H1 (cell line): ENCODE results near the gene PSMB3. TPM values are rescaled to one million over a fixed set of nuclear protein-coding genes. Genes with fewer than 3 reads are reported as not detected.
A peak's percentile ranks its signal among the peaks of the same experiment; 100 is the strongest.

Experiments
- CTCF ChIA-PET: fragments of 300-600 bp; sonication (Branson Sonifier 250); formaldehyde crosslinking; loops from one replicate; lab custom pipeline; 2021; ENCODE audit not compliant: partially characterized antibody; lab: Charles Lee
- POLR2A ChIA-PET: fragments of 300-600 bp; sonication (Branson Sonifier 250); formaldehyde crosslinking; loops from one replicate; lab custom pipeline; 2021; ENCODE audit warnings: inconsistent platforms; ENCODE audit not compliant: partially characterized antibody; lab: Charles Lee
- DNase-seq, 2 experiments: peaks; one replicate each; pipeline versions ENCODE4 v3.0.0 to v3.0.0-alpha.2; 2010 to 2022; ENCODE audit warnings: low spot score in 2 of 2, low read depth in 1 of 2, mixed read lengths in 1 of 2
- FAIRE-seq: peaks from 2 replicates; lab custom pipeline; 2011; peaks lifted over from hg19 to GRCh38; lab: Jason Lieb, UNC
- H2AFZ ChIP-seq: 2 replicates; pipeline ENCODE4 v1.8.1; 2012; ENCODE audit warnings: low read length, inconsistent platforms
- H2AK5ac ChIP-seq: 2 replicates; pipeline ENCODE4 v1.6.1; 2013; ENCODE audit warnings: low read depth, low read length
- H2BK120ac ChIP-seq: replicated peaks from 2 replicates; pipeline ENCODE3; 2013; ENCODE audit warnings: low read depth, low read length, inconsistent platforms
- H2BK12ac ChIP-seq: 2 replicates; pipeline ENCODE4 v1.6.1; 2013; ENCODE audit warnings: low read depth, low read length
- H2BK15ac ChIP-seq: 2 replicates; pipeline ENCODE4 v1.6.1; 2013; ENCODE audit warnings: low read length
- H2BK20ac ChIP-seq: 2 replicates; pipeline ENCODE4 v1.6.1; 2013; ENCODE audit warnings: low read length
- H2BK5ac ChIP-seq: 2 replicates; pipeline ENCODE4 v1.6.1; 2013; ENCODE audit warnings: low read depth, low read length
- H3K14ac ChIP-seq: 2 replicates; pipeline ENCODE4 v1.6.1; 2013; ENCODE audit warnings: inconsistent platforms; ENCODE audit not compliant: insufficient read length
- H3K18ac ChIP-seq: 2 replicates; pipeline ENCODE4 v1.6.1; 2013; ENCODE audit warnings: low read length; ENCODE audit errors: extremely low read depth
- H3K23ac ChIP-seq: 2 replicates; pipeline ENCODE4 v1.6.1; 2013; ENCODE audit warnings: inconsistent platforms; ENCODE audit not compliant: insufficient read length
- H3K23me2 ChIP-seq: 2 replicates; pipeline ENCODE4 v1.6.1; 2013; ENCODE audit warnings: low read depth, low read length
- H3K27ac ChIP-seq: 2 replicates; pipeline ENCODE4 v1.6.1; 2011; ENCODE audit warnings: low read depth, low read length, inconsistent platforms
- H3K27me3 ChIP-seq, 4 experiments: replicated peaks in 1 of 4; 1 replicate in 1 of 4; 2 replicates in 3 of 4; pipeline versions ENCODE4 v1.6.1 to v1.8.1; 2011 to 2013; ENCODE audit warnings: low read length in 3 of 4, mild to moderate bottlenecking in 3 of 4, inconsistent platforms in 2 of 4, mixed read lengths in 2 of 4, moderate library complexity in 1 of 4; ENCODE audit not compliant: control insufficient read depth in 3 of 4, insufficient read depth in 3 of 4; ENCODE audit errors: extremely low read depth in 1 of 4
- H3K36me3 ChIP-seq, 4 experiments: 2 replicates each; pipeline versions ENCODE4 v1.6.1 to v1.8.1; 2011 to 2013; ENCODE audit warnings: mild to moderate bottlenecking in 4 of 4, low read length in 3 of 4, moderate library complexity in 2 of 4, control low read depth in 1 of 4, inconsistent platforms in 1 of 4; ENCODE audit not compliant: insufficient read depth in 4 of 4, control insufficient read depth in 2 of 4
- H3K4ac ChIP-seq: replicated peaks from 2 replicates; pipeline ENCODE3; 2013; ENCODE audit warnings: low read length, low read depth, mixed read lengths, inconsistent platforms; ENCODE audit not compliant: insufficient read length
- H3K4me1 ChIP-seq, 4 experiments: replicated peaks in 1 of 4; 1 replicate in 1 of 4; 2 replicates in 3 of 4; pipeline versions ENCODE4 v1.6.1 to v1.8.1; 2011 to 2013; ENCODE audit warnings: low read length in 3 of 4, inconsistent platforms in 2 of 4, mixed read lengths in 1 of 4; ENCODE audit not compliant: insufficient read depth in 4 of 4, control insufficient read depth in 3 of 4
- H3K4me2 ChIP-seq, 2 experiments: 2 replicates each; pipeline versions ENCODE4 v1.6.1 to v1.8.1; 2011 to 2013; ENCODE audit warnings: low read depth in 2 of 2, low read length in 2 of 2, control low read depth in 1 of 2, inconsistent platforms in 1 of 2, mild to moderate bottlenecking in 1 of 2; ENCODE audit not compliant: insufficient read depth in 1 of 2
- H3K4me3 ChIP-seq, 4 experiments: fragments of 200-600, 300-600 bp in 1 of 4; sonication (generic), shearing (Covaris generic), sonication (Bioruptor Twin) in 1 of 4; 2 replicates each; pipeline versions ENCODE4 v1.5.1 to v1.8.1; 2011 to 2016; ENCODE audit warnings: low read length in 4 of 4, low read depth in 3 of 4, control low read depth in 2 of 4, inconsistent platforms in 2 of 4, mild to moderate bottlenecking in 2 of 4, mixed read lengths in 1 of 4, moderate library complexity in 1 of 4; ENCODE audit not compliant: insufficient read depth in 2 of 4; ENCODE audit errors: extremely low read depth in 1 of 4
- H3K56ac ChIP-seq: replicated peaks from 2 replicates; pipeline ENCODE3; 2013; ENCODE audit warnings: low read depth, mild to moderate bottlenecking, mixed read lengths, low read length, inconsistent platforms; ENCODE audit not compliant: insufficient read length
- H3K79me1 ChIP-seq: 2 replicates; pipeline ENCODE4 v1.6.1; 2013; ENCODE audit warnings: low read depth, low read length, control low read depth
- H3K79me2 ChIP-seq, 2 experiments: 2 replicates each; pipeline versions ENCODE4 v1.6.1 to v1.8.1; 2012 to 2013; ENCODE audit warnings: low read length in 2 of 2, mild to moderate bottlenecking in 2 of 2, inconsistent platforms in 1 of 2; ENCODE audit not compliant: insufficient read depth in 2 of 2, control insufficient read depth in 1 of 2
- H3K9ac ChIP-seq, 4 experiments: replicated peaks in 1 of 4; 1 replicate in 1 of 4; 2 replicates in 3 of 4; pipeline versions ENCODE4 v1.6.1 to v1.8.1; 2011 to 2013; ENCODE audit warnings: low read depth in 3 of 4, low read length in 3 of 4, control low read depth in 2 of 4, mild to moderate bottlenecking in 2 of 4, moderate library complexity in 2 of 4, inconsistent platforms in 1 of 4; ENCODE audit errors: extremely low read depth in 1 of 4
- H3K9me3 ChIP-seq, 2 experiments: 2 replicates each; pipeline versions ENCODE4 v1.6.1 to v1.8.1; 2012 to 2013; ENCODE audit warnings: mild to moderate bottlenecking in 2 of 2, moderate library complexity in 2 of 2, control low read depth in 1 of 2, inconsistent platforms in 1 of 2, low read depth in 1 of 2, low read length in 1 of 2, mixed read lengths in 1 of 2; ENCODE audit not compliant: insufficient read depth in 2 of 2
- H4K20me1 ChIP-seq, 2 experiments: replicated peaks in 1 of 2; 2 replicates each; pipeline versions ENCODE3 to v1.8.1; 2011 to 2013; ENCODE audit warnings: inconsistent platforms in 2 of 2, low read length in 2 of 2, mild to moderate bottlenecking in 1 of 2; ENCODE audit not compliant: insufficient read depth in 2 of 2, control insufficient read depth in 1 of 2
- H4K5ac ChIP-seq: 2 replicates; pipeline ENCODE4 v1.6.1; 2013; ENCODE audit warnings: low read length, low read depth, mixed read lengths, inconsistent platforms; ENCODE audit not compliant: insufficient read length
- H4K8ac ChIP-seq: 2 replicates; pipeline ENCODE4 v1.8.0; 2013; ENCODE audit warnings: mild to moderate bottlenecking, moderate library complexity, low read length, inconsistent platforms; ENCODE audit not compliant: insufficient read depth; ENCODE audit errors: extremely low read depth
- H4K91ac ChIP-seq: replicated peaks from 2 replicates; pipeline ENCODE3; 2013; ENCODE audit warnings: low read length, mixed read lengths, inconsistent platforms; ENCODE audit not compliant: insufficient read length
- CHD1 ChIP-seq: IDR thresholded peaks from 2 replicates; pipeline ENCODE4 v1.6.1; 2012; ENCODE audit warnings: low read depth, low read length, improper control_type of control experiment
- RBBP5 ChIP-seq: IDR thresholded peaks from 2 replicates; pipeline ENCODE4 v1.7.1; 2012; ENCODE audit warnings: low read depth, mild to moderate bottlenecking, inconsistent platforms, low read length, moderate library complexity, borderline replicate concordance
- WGBS, 2 experiments: shearing (Covaris generic) in 1 of 2; methylation state at CpG; one replicate each; pipeline versions ENCODE4 v1.1.6 to v1.1.7; 2013 to 2015; ENCODE audit warnings: low lambda C conversion rate in 2 of 2, mixed read lengths in 2 of 2, inconsistent platforms in 1 of 2, low coverage in 1 of 2, missing lambda C conversion rate in 1 of 2; ENCODE audit not compliant: insufficient replicate concordance in 2 of 2, insufficient coverage in 1 of 2, insufficient read length in 1 of 2; ENCODE audit errors: extremely low coverage in 1 of 2, missing lambda C conversion rate in 1 of 2; 5-methylcytosine and 5-hydroxymethylcytosine counted together
- polyA plus RNA-seq, 7 experiments: library from polyadenylated mRNA; depleted of rRNA in 3 of 7; stranded (reverse) in 5 of 7; unstranded in 2 of 7; fragments of >200 nt in 5 of 7; fragments of 200-250 nt in 2 of 7; gene quantifications; 1 replicate in 5 of 7; 2 replicates in 1 of 7; 4 replicates in 1 of 7; pipeline versions ENCODE4 v1.2.1 to v1.2.3, GENCODE V29; 2011 to 2013; ENCODE audit warnings: missing spikeins in 2 of 7, mixed read lengths in 2 of 7
- total RNA-seq: library from RNA; stranded (reverse); fragmentation: NEBNext Ultra II Directional; extraction: Animal tissue kit (Norgen Biotek cat#: 25700); gene quantifications from 2 replicates; pipeline ENCODE4 v1.2.1, GENCODE V29; 2021
- TF ChIP-seq, protein P1 (sequence below): IDR thresholded peaks from 2 replicates; pipeline ENCODE4 v1.6.1; 2012; ENCODE audit warnings: low read length, inconsistent platforms

PSMB3 gene
- total and polyA plus RNA-seq, 2 of the 8 experiments (the other 6 are each of a cell fraction or from before 2014, with no cell fraction given) = 291 to 914 TPM

GRCh38 chr17:38705523-38705802, 47.1 kb upstream of the PSMB3 start:
- no peak for FAIRE-seq
- Histone ChIP-seq H3K14ac (no peak overlapping the region), H3K9me3 (no peaks in the 10 kb centered on the region), H3K23ac (no peak overlapping the region), H4K5ac (no peak overlapping the region), H2BK15ac (no peak overlapping the region), H3K27me3 (peaks cover 26 to 74% (median 60%) of the 10 kb centered on the region in 4 experiments), H3K4ac (no peak overlapping the region), H2BK5ac (no peak overlapping the region), H3K36me3 (no peaks in the 10 kb centered on the region), H2BK20ac (no peak overlapping the region), H3K23me2 (peaks cover 28% of the 10 kb centered on the region), H3K27ac (no peak overlapping the region), H3K4me3 (peak overlapping the region; percentile 46 to 76 (median 60); a peak in 6 of 8 replicates), H3K18ac (no peak overlapping the region), H4K91ac (no peak overlapping the region), H4K8ac (no peak overlapping the region), H2BK120ac (no peak overlapping the region), H3K4me2 (peak overlapping the region; percentile 79 to 81), H3K79me2 (no peaks in the 10 kb centered on the region), H2AFZ (no peak overlapping the region), H3K79me1 (no peaks in the 10 kb centered on the region), H3K9ac (no peak overlapping the region), H3K56ac (no peak overlapping the region), H2BK12ac (no peak overlapping the region)
- ChIA-PET POLR2A (interaction anchor here (1.0 to 4.5 kb wide), 12 partner anchors 10 to 149 kb away, joined by 3 to 38 read pairs (median 4); no protein-coding TSS in a partner anchor), CTCF (interaction anchor here (0.7 to 3.4 kb wide), 10 partner anchors 8 to 104 kb away, joined by 3 to 30 read pairs (median 4); no protein-coding TSS in a partner anchor)
- WGBS, 2 experiments = no CpG with 5 or more reads among the region's 32 CpGs
- no peak for DNase-seq
- TF ChIP-seq, protein P1, sequence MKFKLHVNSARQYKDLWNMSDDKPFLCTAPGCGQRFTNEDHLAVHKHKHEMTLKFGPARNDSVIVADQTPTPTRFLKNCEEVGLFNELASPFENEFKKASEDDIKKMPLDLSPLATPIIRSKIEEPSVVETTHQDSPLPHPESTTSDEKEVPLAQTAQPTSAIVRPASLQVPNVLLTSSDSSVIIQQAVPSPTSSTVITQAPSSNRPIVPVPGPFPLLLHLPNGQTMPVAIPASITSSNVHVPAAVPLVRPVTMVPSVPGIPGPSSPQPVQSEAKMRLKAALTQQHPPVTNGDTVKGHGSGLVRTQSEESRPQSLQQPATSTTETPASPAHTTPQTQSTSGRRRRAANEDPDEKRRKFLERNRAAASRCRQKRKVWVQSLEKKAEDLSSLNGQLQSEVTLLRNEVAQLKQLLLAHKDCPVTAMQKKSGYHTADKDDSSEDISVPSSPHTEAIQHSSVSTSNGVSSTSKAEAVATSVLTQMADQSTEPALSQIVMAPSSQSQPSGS = no peak
- TF ChIP-seq CHD1 (no peak), RBBP5 (no peak)
- TF ChIP-seq, all 59 proteins: peak for 0
- Histone ChIP-seq H4K20me1 (peaks cover 5 to 15% of the 10 kb centered on the region in 2 experiments), H3K4me1 (peaks cover 15 to 48% (median 32%) of the 10 kb centered on the region in 4 experiments), H2AK5ac (no peak overlapping the region)
